Neuronal stem cell (in vitro differentiated cells): ENCODE measurements around the gene NPHP1.
"Not testable (repeated sequence)": the region's sequence is repeated elsewhere in the genome, so short reads cannot be mapped to it uniquely, and the experiment has no call there.

Experiments
- DNase-seq: peaks from one replicate; pipeline ENCODE4 v3.0.0-alpha.2; 2013; ENCODE audit warnings: low spot score
- H2AFZ ChIP-seq: one replicate; pipeline ENCODE4 v1.6.1; 2013; ENCODE audit warnings: mild to moderate bottlenecking, low read length, inconsistent platforms
- H2AK5ac ChIP-seq: 2 replicates; pipeline ENCODE4 v1.6.1; 2013; ENCODE audit warnings: low read depth, mild to moderate bottlenecking, inconsistent platforms, low read length, moderate library complexity, mixed read lengths
- H2BK120ac ChIP-seq: 2 replicates; pipeline ENCODE4 v1.6.1; 2013; ENCODE audit warnings: low read depth, mild to moderate bottlenecking, inconsistent platforms, low read length, moderate library complexity, mixed read lengths
- H2BK12ac ChIP-seq: one replicate; pipeline ENCODE4 v1.6.1; 2013; ENCODE audit warnings: low read length, inconsistent platforms
- H2BK15ac ChIP-seq: 2 replicates; pipeline ENCODE4 v1.6.1; 2013; ENCODE audit warnings: mild to moderate bottlenecking, low read length, inconsistent platforms, mixed read lengths
- H2BK5ac ChIP-seq: one replicate; pipeline ENCODE4 v1.6.1; 2013; ENCODE audit warnings: inconsistent platforms, mild to moderate bottlenecking, low read length, moderate library complexity
- H3K14ac ChIP-seq: one replicate; pipeline ENCODE4 v1.6.1; 2013; ENCODE audit warnings: low read length, inconsistent platforms
- H3K18ac ChIP-seq: 2 replicates; pipeline ENCODE4 v1.6.1; 2013; ENCODE audit warnings: low read length, inconsistent platforms
- H3K23ac ChIP-seq: 2 replicates; pipeline ENCODE4 v1.6.1; 2013; ENCODE audit warnings: low read depth, mild to moderate bottlenecking, mixed read lengths, low read length, inconsistent platforms; ENCODE audit not compliant: poor library complexity
- H3K27ac ChIP-seq: replicated peaks from 3 replicates; pipeline ENCODE4 v1.5.1; 2013; ENCODE audit warnings: low read length, inconsistent platforms
- H3K27me3 ChIP-seq, 3 experiments: 2 replicates each; pipeline ENCODE4 v1.6.1; 2013; ENCODE audit warnings: low read length in 3 of 3, mild to moderate bottlenecking in 2 of 3, inconsistent platforms in 1 of 3, low read depth in 1 of 3, mixed read lengths in 1 of 3, moderate library complexity in 1 of 3; ENCODE audit not compliant: control insufficient read depth in 3 of 3, insufficient read depth in 3 of 3
- H3K36me3 ChIP-seq, 2 donors: replicated peaks in 1 of 2; 2 replicates each; pipeline ENCODE4 v1.6.1; 2013; ENCODE audit warnings: low read length in 2 of 2; ENCODE audit not compliant: control insufficient read depth in 2 of 2, insufficient read depth in 2 of 2
- H3K4ac ChIP-seq: 2 replicates; pipeline ENCODE4 v1.6.1; 2013; ENCODE audit warnings: inconsistent platforms, mild to moderate bottlenecking, low read length, moderate library complexity
- H3K4me1 ChIP-seq, 2 donors: 1 replicate in 1 of 2; 2 replicates in 1 of 2; pipeline ENCODE4 v1.6.1; 2013; ENCODE audit warnings: low read length in 2 of 2, low read depth in 1 of 2; ENCODE audit not compliant: control insufficient read depth in 2 of 2, insufficient read depth in 1 of 2
- H3K4me2 ChIP-seq: one replicate; pipeline ENCODE4 v1.6.1; 2013; ENCODE audit warnings: mild to moderate bottlenecking, low read length, inconsistent platforms; ENCODE audit not compliant: insufficient read depth, poor library complexity, severe bottlenecking
- H3K4me3 ChIP-seq, 2 donors: 2 replicates each; pipeline ENCODE4 v1.5.1; 2013; ENCODE audit warnings: low read length in 2 of 2, mild to moderate bottlenecking in 2 of 2, inconsistent platforms in 1 of 2, moderate library complexity in 1 of 2
- H3K79me1 ChIP-seq: one replicate; pipeline ENCODE4 v1.6.1; 2013; ENCODE audit warnings: low read depth, mild to moderate bottlenecking, inconsistent platforms, low read length, moderate library complexity
- H3K9ac ChIP-seq: one replicate; pipeline ENCODE4 v1.6.1; 2013; ENCODE audit warnings: mild to moderate bottlenecking, low read depth, low read length, inconsistent platforms; ENCODE audit not compliant: poor library complexity
- H3K9me3 ChIP-seq, 2 donors: replicated peaks in 1 of 2; 2 replicates each; pipeline versions ENCODE3 to v1.6.1; 2013; ENCODE audit warnings: low read length in 2 of 2, mild to moderate bottlenecking in 2 of 2, inconsistent platforms in 1 of 2, low read depth in 1 of 2, mixed read lengths in 1 of 2, moderate library complexity in 1 of 2; ENCODE audit not compliant: control insufficient read depth in 2 of 2, insufficient read depth in 1 of 2
- H4K8ac ChIP-seq: one replicate; pipeline ENCODE4 v1.6.1; 2013; ENCODE audit warnings: low read depth, mild to moderate bottlenecking, inconsistent platforms, low read length, moderate library complexity
- H4K91ac ChIP-seq: one replicate; pipeline ENCODE4 v1.6.1; 2013; ENCODE audit warnings: low read length, low read depth, mild to moderate bottlenecking, inconsistent platforms; ENCODE audit not compliant: poor library complexity
- WGBS, 2 donors: extraction: QIAGEN DNeasy Blood & Tissue Kit; methylation state at CpG; one replicate each; pipeline ENCODE4 v1.1.7; 2013; ENCODE audit warnings: missing lambda C conversion rate in 2 of 2, mixed read lengths in 1 of 2; ENCODE audit not compliant: insufficient read length in 2 of 2, insufficient replicate concordance in 1 of 2; ENCODE audit errors: extremely low coverage in 2 of 2; 5-methylcytosine and 5-hydroxymethylcytosine counted together

The NPHP1 gene

GRCh38 chr2:110154188-110154587, 50.6 kb downstream of the NPHP1 start:
- H2BK5ac ChIP-seq, H4K8ac ChIP-seq, H4K91ac ChIP-seq, H2BK15ac ChIP-seq, H3K4me2 ChIP-seq, H3K23ac ChIP-seq, H3K9ac ChIP-seq, H3K79me1 ChIP-seq, H3K4ac ChIP-seq, H3K9me3 ChIP-seq, H3K4me3 ChIP-seq, H2AFZ ChIP-seq, H3K27me3 ChIP-seq, H2BK120ac ChIP-seq, H3K18ac ChIP-seq, H3K14ac ChIP-seq, H2AK5ac ChIP-seq, H3K27ac ChIP-seq, H3K4me1 ChIP-seq, H2BK12ac ChIP-seq, DNase-seq, H3K36me3 ChIP-seq: not testable (repeated sequence)
- no CpG with 5 or more reads among the region's 2 CpGs for WGBS, 2 donors

GRCh38 chr2:110153416-110153815, 51.4 kb downstream of the NPHP1 start:
- Histone ChIP-seq H2BK15ac (no peak overlapping the region), H2AK5ac (no peak overlapping the region), H3K9me3 (no peaks in the 10 kb centered on the region), H2AFZ (no peak overlapping the region), H4K91ac (no peak overlapping the region), H3K18ac (no peak overlapping the region), H4K8ac (no peak overlapping the region), H2BK120ac (no peak overlapping the region), H3K27me3 (no peaks in the 10 kb centered on the region), H3K36me3 (no peaks in the 10 kb centered on the region), H2BK12ac (no peak overlapping the region), H3K9ac (no peak overlapping the region), H3K4me2 (no peak overlapping the region), H3K23ac (no peak overlapping the region), H3K4ac (no peak overlapping the region), H3K79me1 (no peaks in the 10 kb centered on the region), H2BK5ac (no peak overlapping the region), H3K27ac (no peak overlapping the region), H3K4me1 (no peaks in the 10 kb centered on the region), H3K4me3 (no peak overlapping the region), H3K14ac (no peak overlapping the region)
- no CpG with 5 or more reads among the region's 2 CpGs for whole genome bisulfite sequencing, 2 donors
- no peak for DNase-seq

- no peak for DNase-seq
- Histone ChIP-seq H3K27me3 (no peaks in the 10 kb centered on the region), H2BK15ac (no peak overlapping the region), H2BK12ac (no peak overlapping the region), H3K27ac (no peak overlapping the region), H3K4me1 (no peaks in the 10 kb centered on the region), H3K14ac (no peak overlapping the region), H2BK120ac (no peak overlapping the region), H4K91ac (no peak overlapping the region), H3K9me3 (no peaks in the 10 kb centered on the region), H3K4me3 (no peak overlapping the region), H3K4me2 (no peak overlapping the region), H3K79me1 (no peaks in the 10 kb centered on the region), H2AFZ (no peak overlapping the region), H4K8ac (no peak overlapping the region), H2AK5ac (no peak overlapping the region), H3K18ac (no peak overlapping the region), H3K4ac (no peak overlapping the region), H3K36me3 (no peaks in the 10 kb centered on the region), H3K23ac (no peak overlapping the region), H3K9ac (no peak overlapping the region), H2BK5ac (no peak overlapping the region)
- WGBS, 2 donors, result no CpG with 5 or more reads among the region's 3 CpGs
Measured at GRCh38 chr2:110152943-110153342, 51.9 kb downstream of the NPHP1 start.

- H3K14ac ChIP-seq, result no peak overlapping the region
- no peak overlapping the region for H3K23ac ChIP-seq
- H4K8ac ChIP-seq, result no peak overlapping the region
- no peak overlapping the region for H3K4me2 ChIP-seq
- no peaks in the 10 kb centered on the region for H3K27me3 ChIP-seq
- no peak overlapping the region for H3K4ac ChIP-seq
- H3K36me3 ChIP-seq, result no peaks in the 10 kb centered on the region
- H3K27ac ChIP-seq, result no peak overlapping the region
- no peaks in the 10 kb centered on the region for H3K9me3 ChIP-seq
- no CpG with 5 or more reads among the region's 6 CpGs for WGBS, 2 donors
- H2BK5ac ChIP-seq, result no peak overlapping the region
- no peak overlapping the region for H2AFZ ChIP-seq
- no peaks in the 10 kb centered on the region for H3K4me1 ChIP-seq
- H3K9ac ChIP-seq, result no peak overlapping the region
- no peak overlapping the region for H2BK120ac ChIP-seq
- DNase-seq, result no peak
- H2BK15ac ChIP-seq, result no peak overlapping the region
- no peaks in the 10 kb centered on the region for H3K79me1 ChIP-seq
- no peak overlapping the region for H4K91ac ChIP-seq
- no peak overlapping the region for H3K18ac ChIP-seq
- no peak overlapping the region for H2BK12ac ChIP-seq
- H3K4me3 ChIP-seq, result no peak overlapping the region
- no peak overlapping the region for H2AK5ac ChIP-seq
Measured at GRCh38 chr2:110149330-110150220, 55.2 kb downstream of the NPHP1 start.
